Activated T-cell treated with anti-CD3 and anti-CD28 coated beads, Interleukin-2, amount 50 U/mL, for 1 hour (primary cell): Measurements from ENCODE around the gene RMDN2.
"Not testable (repeated sequence)": the region's sequence is repeated elsewhere in the genome, so short reads cannot be mapped to it uniquely, and the experiment has no call there.

ENCODE experiments used
- DNase-seq: peaks from one replicate; pipeline ENCODE4 v3.0.0-alpha.2; 2020

RMDN2 gene

DNA sequence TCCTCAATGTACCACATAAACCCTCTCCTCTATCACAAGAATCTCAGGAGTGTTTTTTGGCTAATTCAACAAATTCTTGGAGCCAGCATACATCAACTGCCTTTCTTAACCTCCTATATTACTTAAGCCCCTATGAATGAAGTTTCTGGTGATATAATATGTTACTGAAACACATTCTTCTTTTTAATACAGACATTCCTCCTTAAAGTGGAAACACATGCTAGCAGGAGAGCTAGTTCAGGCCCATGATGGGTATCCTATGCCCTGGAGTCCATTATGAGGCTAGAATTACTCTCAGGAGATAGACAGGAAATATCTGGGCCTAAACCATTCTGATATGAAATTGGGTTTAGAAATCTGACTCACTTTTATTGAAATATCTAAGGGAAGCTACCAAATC is 26.6 kb upstream of the RMDN2 start:
- no peak for DNase-seq

DNA sequence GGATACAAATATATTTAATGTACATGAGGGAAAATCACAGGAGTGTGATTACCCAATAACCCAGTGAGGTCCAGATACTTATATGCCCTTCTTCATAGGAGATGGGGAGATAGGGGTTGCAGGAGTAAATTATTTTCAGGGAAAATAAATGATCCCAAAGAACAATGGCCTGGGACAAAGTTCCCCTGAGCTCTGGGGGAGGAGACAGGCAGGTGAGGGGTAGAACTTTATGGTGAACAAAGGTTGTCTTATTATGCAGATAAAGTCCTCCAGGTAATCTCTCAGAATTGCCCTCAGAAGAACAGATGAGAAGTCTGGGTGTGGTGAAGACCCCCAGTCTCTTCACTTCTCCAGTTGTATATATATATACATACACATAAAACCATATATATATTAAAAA is 22.1 kb upstream of the RMDN2 start:
- DNase-seq: no peak

DNA sequence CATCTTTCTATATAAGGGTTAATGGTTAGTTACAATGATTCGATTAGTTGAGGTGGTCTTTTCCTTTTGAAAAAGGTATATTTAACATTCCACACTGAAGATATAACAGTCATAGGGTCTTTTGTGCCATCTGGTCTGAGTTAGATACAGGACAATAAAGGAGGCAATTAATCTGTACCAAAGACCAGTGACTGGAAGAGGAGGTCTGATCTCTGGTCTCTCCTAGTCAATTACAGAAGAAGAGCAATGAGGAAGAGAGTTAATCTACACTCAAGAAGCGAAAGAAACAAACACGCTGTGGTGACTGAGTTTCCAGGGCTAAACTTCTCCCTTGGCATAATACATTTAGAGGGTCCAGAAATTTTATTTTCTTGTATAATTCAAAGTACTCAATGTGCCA is 20.7 kb upstream of the RMDN2 start:
- DNase-seq: no peak

DNA sequence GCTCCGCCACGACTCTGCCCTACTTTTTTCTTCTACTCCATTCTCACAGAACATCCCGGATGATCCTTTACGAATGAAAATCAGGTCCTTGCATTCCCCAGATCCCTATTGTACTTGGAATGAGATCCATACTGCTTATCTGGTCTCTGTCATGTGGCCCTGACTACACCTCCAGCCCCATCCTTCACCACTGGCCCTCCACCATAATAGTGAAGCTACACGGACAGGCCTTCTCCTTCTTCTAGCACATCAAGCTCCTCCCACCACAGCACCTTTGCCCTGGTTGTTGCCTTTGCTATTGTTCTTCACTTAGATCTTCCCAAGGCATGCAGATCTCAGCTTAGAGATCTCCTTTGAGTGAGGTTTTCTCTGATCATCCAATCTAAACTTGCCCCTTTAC is 20.1 kb upstream of the RMDN2 start:
- DNase-seq: no peak

DNA sequence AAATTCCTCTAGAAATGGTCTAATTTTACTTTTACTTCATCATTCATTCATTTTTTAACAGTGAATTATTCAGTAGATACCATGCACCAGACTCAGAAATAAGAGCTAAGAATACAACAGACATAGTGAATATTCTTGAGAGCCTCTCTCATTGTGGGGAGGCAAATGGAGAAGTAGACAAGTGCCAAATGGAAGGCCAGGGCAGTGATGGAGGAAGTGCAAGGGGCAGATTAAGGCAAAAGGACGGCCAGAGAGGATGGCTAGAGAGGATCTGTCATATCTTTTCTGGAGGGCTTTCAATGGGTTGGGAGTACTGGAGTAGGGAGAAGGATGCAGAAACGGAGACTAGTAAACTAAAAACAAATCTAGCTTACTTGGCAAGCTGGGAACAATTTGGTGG is 19.0 kb upstream of the RMDN2 start:
- DNase-seq: no peak

DNA sequence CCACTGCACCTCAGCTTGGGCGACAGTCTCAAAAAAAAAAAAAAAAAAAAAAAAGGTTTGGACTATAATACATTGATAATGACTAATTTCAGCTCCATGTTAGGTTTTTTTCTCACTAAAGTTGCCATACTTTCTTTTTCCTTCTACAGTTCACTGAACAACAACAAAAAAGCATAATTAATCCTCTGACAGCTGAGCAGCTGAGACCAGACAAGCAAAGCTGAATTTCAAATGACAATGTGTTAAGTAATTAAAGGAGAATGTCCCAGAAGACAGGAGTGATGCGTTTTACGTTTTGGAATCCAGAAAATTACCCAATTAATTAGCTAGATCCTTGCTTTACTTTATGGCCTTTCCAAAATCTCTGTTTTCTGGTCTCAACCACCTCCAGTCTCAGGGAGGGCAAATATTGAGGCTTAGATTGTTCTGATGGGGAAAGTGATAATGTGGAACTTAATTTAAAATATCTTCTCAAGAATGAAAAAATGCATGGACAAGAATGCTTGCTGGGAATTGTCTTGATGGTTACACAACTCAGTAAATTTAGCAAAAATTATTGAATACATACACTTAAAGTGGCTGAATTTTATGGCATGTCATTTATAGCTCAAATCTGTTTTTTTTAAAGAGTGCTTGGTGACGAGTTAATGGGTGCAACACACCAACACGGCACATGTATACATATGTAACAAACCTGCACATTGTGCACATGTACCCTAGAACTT is 17.4 kb upstream of the RMDN2 start:
- DNase-seq: no peak

DNA sequence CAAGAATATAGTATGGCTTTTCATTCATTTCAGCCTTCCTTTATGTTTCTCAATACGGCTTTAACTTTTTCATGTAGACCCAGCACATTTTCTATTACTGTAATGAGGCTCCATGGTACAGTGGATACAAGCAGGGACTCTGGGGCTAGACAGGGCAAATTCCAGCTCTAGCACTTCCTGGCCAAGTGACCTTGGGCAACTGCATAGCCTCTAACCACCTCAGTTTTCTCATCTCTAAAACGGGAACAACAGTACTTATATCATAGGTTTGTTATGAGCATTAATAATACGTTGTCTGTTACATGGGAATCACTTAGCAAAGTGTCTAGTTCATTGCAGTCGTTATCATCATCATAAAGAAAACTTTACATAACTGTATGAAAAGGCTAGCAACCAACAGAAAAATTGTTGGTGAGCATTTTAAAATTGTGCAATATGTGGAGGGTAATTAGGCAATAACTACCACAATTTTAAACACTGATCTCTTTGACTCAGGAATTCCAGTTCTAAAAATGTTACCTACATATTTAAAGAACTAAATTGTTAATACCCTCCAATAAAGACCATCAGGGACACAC is 13.7 kb upstream of the RMDN2 start:
- DNase-seq: no peak

DNA sequence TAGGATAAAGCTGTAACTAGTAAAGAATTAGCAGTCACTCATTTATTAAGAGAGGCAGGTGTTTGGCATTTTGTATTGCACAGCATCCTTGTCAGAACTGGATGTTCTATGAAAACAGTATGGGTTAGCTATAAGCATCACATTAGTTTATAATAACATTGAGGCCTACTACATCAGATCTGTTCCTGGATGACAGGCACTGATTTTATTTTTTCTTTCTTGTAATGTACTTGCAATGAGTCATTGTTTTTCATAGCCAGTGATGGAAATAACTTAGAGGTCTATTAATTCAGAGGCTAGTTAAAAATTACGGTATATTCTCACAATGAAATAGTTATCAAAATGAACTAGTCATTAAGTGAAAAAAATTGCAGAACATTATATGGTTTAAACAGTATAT is 13.0 kb upstream of the RMDN2 start:
- no peak for DNase-seq

DNA sequence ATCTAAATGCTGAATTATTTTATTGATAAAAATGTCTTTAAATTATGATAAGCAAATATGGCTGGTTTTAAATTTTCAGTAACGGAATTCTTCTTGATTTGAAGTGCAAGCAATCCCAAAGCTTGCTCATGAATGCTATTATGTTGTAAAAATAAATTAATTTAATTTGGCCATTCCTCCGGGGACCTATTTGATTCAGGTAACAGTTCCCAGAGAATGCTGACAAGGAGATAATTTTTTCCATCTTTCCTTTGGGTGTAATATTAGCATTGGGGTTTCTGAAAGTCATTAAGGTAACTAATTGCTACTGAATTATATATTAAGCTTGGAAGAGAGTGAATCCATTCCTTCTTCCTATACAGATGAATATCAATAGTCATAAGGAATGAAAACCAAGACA is 12.5 kb upstream of the RMDN2 start:
- no peak for DNase-seq

DNA sequence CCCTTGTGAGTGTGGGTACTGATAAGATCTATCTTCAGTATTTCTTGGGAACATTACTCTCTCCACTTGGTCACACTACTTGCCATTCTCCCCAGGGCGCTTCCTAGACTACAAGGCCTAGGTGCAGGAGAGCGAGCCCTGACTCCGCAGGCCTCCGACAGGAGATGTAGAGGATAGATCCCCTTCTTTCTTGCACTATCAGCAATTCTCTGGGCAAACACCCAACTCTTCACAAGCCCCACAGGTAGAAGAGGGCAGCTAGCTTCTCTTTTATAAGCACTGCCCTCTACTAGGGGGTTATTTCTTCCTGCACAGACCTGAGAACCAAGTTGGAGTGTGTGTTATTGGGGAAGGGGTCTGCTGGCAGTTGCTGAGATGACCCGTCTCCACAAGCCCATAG is 10.7 kb upstream of the RMDN2 start:
- no peak for DNase-seq

DNA sequence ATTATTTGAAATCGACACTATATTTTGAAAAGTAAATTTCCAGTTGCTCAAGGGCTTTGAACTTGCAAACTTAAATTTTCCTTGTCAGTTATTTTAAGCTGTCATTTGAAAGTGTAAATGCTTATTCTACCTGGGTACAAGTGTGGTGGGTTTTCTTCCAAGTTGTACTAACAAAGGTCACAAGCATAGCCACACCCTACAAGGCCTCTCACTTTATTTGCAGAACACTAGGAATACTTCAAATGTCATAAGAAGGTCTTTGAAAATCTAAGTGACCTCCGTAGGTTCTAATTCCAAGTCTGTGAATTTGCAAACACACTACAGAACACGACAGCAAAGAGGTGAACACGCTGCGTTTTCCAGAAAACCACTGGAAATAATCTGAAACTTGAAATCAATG is 9.3 kb upstream of the RMDN2 start:
- DNase-seq: no peak

DNA sequence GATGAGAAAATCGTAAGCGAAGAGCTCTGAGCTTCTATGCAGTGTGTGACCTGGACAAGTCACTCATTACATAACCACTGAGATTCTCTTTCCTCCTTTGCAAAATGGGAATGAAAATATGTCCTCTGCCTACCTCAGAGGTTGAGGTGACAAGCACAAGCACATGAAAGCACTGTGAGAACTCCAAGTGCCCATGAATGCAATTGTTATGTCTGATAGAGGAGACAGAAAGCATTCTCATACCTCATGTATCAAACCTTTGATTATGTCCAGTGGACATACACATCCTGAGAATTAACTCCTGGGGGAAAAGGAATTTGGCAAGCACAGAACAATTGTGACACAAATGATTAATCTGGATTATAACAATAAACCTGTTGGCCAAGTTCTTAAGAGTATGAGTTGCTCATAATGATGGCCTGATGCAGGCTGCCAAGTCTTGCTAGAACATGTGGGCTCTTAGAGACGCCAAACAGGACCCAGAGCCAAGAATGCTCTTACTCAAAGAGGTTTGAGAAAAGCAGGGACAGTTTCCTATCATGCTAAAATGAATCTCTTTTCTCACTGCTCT is 8.5 kb upstream of the RMDN2 start:
- no peak for DNase-seq

DNA sequence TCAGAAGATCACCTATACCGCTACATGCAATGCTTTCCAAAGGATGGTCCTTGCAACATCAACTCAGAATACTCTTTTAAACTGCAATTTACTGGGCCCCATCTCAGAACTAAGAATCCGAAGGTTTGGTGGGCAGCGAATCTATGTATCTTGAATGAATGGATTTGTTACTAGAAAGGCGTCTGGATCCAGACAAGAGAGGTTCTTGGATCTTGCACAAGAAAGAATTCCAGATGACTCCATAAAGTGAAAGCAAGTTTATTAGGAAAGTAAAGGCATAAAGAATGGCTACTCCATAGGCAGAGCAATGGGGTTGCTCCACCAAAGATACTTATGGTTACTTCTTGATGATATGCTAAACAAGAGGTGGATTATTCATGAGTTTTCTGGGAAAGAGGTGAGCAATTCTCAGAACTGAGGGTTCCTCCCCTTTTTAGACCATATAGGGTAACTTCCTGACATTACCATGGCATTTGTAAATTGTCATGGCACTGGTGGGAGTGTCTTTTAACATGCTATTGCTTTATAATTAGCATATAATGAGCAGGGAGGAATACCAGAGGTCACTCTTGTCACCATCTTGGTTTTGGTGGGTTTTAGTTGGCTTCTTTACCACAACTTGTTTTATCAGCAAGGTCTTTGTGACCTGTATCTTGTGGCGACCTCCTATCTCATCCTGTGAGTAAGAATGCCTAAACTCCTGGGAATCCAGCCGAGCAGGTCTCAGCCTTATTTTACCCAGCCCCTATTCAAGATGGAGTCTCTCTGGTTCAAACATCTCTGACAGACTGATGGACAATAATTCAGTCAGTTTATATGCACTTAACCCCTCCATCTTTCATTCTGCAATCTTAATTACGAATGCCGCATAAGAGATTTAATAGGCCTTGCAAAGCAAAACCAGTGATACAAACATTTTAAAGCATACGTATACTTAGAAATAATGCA is 7.5 kb upstream of the RMDN2 start:
- no peak for DNase-seq

DNA sequence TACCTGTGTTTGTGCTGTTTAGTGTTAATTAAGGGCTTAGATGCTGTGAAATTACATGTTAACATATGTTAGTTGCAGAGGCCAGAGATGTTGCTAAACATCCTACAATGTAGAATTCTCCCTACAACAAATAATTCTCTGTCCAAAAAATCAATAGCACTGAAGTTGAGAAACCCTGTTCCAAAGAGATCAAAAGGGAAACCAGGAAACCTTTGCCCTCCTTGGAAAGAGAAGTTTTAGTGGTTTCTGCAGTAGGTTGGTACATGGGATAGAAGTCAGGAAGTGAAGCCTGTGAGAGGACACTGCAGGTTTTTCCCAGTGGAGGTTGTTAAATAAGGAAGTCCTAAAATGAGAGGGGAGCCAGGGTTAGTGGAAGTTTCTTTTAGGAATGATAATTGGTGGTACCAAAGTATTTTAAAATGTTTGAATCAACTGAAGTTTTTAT is 6.3 kb upstream of the RMDN2 start:
- no peak for DNase-seq

DNA sequence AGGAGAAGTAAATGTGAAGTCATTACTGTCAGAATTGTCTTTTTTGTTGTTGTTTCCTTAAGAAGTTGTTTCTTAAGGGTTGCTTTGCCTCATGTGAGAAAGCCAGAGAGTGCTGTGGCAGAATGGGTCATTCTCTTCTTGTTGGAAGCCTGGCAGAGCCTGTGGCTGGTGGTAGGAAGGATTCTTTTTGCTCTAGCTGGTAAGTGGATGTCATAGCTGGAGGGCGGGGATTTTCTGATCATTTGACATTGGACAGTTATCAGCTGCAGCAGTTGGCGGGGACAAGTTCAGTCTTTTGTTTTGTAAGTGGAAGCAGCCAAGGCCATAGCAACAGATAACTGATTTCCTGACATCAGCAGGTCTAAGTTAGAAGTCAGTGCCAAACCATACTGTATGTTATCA is 5.5 kb upstream of the RMDN2 start:
- DNase-seq: no peak

DNA sequence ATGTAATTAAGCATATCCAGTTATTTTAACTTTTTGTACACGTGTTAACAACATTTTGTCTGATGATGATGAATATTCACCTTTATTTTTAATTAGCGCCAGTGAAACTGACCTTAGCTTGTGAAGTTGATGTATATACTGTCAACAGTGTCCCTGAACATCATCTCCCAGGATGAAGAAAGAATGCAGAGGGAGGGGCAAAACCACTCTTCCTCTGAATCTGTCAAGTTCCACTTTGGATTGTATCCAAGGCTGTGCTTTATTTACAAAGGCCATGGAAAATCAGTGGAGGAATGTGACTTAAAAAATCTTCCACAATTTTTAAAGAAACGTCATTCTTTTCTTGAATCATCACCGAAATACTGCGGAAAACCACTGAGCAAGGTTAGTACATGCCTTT is 4.5 kb upstream of the RMDN2 start:
- no peak for DNase-seq

DNA sequence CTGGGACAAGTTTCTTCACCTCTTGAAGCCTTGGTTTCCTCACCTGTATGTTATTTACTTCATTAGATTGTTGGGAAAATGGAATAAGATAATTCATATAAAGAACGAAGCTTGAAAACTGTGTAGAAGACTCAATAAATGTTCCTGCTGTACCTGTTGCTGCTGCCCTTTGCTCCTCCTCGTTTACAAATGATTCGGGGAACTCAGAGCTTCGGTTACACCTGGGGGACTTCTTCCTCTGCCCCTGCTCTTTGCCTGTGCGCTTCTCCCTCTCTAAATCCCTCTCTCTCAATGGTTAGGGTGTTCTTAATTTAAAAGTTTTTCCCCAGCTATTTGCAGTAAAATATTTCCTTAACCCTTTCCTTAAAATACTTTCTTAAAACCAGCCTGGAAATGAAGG is 3.3 kb upstream of the RMDN2 start:
- no peak for DNase-seq

DNA sequence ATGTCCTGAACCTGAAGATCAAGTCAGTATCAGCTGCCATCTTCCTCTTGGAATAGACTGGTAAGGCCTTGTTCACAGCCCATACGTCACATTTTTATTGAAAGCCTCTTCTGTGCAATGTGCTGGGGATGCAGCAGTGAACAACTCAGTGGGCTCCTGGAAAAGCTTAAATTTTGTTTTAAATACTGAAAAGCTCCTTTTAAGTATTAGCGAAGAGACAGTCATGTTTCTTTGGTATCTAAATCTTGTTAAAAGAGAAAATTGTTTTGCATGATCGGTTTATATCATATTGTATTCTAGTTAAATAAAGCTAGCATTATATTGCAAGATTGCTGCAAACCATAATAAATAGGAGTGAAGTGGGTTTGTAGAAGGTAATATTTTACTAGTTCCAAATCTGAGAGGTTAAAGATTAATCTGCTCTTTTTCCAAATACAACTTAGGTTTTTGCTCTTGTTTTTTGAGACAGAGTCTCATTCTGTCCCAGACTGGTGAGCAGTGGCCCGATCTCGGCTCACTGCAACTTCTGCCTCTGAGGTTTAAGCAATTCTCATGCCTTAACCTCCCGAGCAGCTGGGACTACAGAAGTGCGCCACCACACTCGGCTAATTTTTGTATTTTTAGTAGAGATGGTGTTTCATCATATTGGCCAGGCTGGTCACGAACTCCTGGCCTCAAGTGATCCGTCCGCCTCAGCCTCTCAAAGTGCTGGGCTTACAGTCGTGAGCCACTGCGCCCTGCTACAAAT is 1.6 kb upstream of the RMDN2 start:
- DNase-seq: no peak

DNA sequence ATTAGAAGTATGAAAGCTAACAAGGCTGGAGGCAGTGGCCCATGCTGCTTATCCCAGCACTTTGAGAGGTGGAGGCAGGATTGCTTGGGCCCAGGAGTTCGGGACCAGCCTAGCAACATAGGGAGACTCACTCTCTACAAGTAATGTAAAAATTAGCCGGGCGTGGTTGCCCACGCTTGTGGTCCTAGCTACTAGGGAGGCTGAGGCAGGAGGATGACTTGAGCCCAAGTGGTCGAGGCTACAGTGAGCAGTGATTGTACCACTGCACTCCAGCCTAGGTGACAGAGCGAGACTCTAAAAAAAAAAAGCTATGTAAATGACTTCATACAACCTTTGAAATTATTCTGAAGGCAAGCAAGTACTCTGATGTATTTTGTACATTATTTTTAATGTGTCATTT is 1.5 kb downstream of the RMDN2 start:
- no peak for DNase-seq

DNA sequence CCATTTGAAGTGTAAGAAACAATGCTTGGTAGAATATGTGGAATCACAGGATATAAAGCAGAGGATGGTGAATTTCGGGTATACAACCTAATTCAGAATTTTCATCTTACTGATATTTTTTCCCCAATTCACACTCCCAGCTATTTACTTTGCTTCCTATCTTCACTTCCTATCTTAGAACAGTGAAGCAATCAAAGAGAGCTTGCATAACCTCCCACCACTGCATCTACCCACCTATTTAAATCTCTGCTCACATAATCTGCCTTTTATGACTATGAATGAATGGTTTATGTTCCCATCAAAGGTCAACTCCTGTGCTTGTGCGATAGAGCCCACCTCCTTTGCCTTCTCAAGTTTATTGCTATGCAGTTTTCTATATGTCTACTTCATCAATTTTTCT is 3.3 kb downstream of the RMDN2 start:
- no peak for DNase-seq

DNA sequence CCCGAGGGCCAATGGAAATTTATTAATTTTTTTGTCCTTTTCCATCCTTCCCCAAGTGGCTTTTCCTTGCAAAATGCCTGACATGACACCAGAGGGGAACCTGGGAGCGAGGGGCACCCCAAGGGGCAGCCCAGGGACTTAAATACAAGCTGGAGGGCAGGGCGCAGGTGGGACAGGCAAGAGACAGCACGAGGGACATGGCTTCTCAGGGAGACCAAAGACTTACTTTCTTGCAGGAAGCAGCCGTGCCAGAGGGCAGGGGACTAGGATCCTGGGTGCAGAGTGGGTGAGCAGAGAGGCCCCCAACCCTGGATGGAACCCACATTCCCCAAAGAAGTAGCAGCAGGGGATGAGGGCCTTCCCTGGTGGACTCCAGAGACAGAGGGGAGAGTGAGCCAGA is 5.3 kb downstream of the RMDN2 start:
- DNase-seq: not testable (repeated sequence)

DNA sequence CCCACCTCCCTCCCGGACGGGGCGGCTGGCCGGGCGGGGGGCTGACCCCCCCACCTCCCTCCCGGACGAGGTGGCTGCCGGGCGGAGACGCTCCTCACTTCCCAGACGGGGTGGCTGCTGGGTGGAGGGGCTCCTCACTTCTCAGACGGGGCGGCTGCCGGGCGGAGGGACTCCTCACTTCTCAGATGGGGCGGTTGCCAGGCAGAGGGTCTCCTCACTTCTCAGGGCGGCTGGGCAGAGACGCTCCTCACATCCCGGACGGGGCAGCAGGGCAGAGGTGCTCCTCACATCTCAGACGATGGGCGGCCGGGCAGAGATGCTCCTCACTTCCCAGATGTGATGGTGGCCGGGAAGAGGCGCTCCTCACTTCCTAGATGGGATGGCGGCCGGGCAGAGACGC is 7.8 kb downstream of the RMDN2 start:
- DNase-seq: not testable (repeated sequence)
